Cerebellar nuclear complex (tissue), 1 donor: ENCODE measurements around the gene ZKSCAN7.
"Not testable (repeated sequence)": the region's sequence is repeated elsewhere in the genome, so short reads cannot be mapped to it uniquely, and the experiment has no call there.

Experiments used
- DNase-seq, 2 experiments: peaks; one replicate each; lab custom pipeline; 2025; lab: John Stamatoyannopoulos, UW

The ZKSCAN7 gene

DNA sequence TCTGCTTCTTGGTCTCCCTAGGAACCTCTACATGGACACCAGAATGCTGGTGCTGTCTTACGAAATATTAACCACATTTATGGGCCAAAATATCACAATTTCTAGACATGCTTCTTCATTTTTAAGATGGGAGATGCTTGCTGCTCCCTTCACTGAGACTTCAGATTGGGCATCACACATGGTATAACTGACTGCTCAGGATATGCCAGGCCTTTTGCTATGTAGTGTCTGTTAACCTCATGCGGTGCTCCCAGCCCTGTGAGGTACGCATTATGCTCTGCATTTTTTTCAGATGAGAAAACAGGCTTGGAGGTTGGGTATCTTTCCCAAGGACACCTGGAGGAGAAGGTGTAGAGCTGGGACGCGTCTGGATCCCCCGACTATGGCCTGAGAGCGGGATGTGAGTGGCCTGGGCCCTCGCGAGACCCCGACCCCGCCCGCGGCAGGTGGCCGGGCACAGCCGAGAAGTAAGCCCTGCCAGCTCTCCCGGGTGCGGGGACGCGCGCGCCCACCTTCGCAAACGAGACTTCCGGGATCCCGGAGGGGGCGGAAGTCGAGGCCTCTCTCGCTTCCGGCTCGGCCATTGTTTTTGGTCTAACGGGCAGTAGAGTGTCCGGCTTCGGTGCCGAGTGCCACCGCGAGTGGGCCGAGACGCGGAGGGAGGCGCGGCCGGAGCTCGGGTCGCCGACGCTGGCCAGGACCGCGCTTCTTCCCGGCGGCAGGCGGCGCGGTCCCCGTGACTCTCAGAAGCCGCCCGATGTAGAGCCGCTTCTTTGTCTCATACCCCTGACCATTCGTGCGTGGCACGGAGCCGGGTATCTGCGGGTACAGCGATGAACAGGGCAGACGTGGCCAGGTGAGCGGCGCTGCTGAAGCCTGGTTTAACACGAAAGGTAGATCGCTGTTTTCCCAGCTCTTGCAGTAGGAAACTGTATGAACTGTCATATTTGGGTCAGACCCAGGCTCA lies at the start of gene ZKSCAN7:
ZKSCAN7 (plus strand) TSS at position 568 of the 967 bp plus-strand sequence. CDS start 1,855 bp downstream, outside the sequence.
- peak; percentile 17 to 28 for DNase-seq

DNA sequence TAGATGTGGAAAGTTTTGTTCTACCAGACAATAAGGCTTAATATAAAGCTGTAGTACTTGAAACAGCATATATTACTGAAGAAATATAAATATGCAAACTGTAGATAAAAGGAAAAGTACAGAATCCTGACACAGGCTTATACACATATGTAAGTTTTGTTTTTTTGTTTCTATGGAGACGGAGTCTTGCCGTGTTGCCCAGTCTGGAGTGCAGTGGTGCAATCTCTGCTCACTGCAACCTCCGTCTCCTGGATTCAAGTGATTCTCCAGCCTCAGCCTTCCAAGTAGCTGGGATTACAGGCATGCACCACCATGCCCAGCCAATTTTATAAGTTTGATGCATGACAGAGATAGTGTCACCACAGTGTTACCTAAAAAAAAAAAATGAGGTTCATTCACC lies 48.4 kb upstream of the ZKSCAN7 start:
- no peak for DNase-seq

DNA sequence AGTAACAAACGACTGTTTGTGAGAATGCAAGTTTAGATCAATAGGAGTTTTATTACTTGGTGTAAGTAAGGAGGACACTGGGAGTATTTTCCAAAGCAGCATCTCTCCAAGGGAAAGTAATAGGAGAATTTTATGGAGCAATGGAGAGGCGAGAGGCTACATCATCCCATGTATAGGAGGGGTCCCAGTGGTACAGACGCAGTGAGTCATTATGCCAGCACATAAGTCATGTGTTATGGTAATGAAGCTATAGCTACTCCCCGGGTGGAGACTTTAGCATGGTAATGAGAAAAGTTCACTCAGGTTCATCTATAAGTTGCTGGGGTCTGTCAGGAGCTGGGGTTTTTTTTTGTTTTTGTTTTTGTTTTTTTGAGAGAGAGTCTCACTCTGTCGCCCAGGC lies 48.0 kb upstream of the ZKSCAN7 start:
- DNase-seq = no peak

DNA sequence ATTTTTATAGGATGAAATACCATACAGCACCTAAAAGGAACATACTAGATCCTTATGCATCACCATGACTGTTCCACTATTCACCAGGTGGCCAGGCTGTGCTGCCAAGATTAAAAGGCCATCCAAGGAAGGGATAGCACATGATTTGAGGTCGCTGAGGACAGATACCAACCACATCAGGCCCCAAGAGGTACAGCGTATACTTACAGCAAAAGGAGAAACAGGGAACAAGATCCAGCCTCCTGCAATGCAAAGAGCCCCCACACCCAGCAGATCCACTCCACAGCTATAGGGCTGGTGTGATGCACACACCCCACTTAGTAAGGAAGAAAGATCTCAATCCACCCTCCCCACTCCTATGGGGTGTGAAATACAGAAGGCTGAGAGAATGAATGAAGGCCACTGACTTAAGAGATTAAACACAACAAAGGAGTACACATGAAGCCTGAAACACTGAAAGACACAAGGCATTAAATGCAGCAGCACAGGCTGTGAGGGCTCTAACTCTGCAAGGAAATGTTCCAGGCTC lies 45.5 kb upstream of the ZKSCAN7 start:
- DNase-seq = no peak

- DNase-seq = no peak
Measured at GRCh38 chr3:44510000-44510368, 45.0 kb upstream of the ZKSCAN7 start.

- no peak for DNase-seq
Measured at GRCh38 chr3:44511238-44511566, 43.8 kb upstream of the ZKSCAN7 start.

DNA sequence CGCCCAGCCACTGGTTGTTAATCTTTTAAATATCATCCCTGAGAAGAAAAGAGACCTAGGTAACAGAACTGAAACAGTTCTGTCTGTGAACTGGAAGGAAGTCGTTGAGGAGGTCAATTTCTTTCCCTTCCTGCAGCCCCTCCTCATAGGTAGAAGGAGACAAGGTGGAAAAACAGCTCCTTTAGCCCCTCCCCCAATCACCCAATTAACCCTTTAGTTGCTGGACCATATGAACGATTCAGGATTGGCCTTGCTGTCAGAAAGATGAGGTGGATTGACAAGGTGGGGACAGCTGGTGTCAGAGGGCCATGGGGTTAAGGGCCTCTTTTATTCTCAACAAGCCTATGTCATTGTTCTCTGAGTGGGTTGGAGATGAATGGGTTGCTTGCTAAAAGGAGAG lies 41.5 kb upstream of the ZKSCAN7 start:
- no peak for DNase-seq

GRCh38 chr3:44516230-44516629 lies 38.8 kb upstream of the ZKSCAN7 start:
- no peak for DNase-seq

- no peak for DNase-seq
Measured at GRCh38 chr3:44518782-44519156, 36.2 kb upstream of the ZKSCAN7 start.

DNA sequence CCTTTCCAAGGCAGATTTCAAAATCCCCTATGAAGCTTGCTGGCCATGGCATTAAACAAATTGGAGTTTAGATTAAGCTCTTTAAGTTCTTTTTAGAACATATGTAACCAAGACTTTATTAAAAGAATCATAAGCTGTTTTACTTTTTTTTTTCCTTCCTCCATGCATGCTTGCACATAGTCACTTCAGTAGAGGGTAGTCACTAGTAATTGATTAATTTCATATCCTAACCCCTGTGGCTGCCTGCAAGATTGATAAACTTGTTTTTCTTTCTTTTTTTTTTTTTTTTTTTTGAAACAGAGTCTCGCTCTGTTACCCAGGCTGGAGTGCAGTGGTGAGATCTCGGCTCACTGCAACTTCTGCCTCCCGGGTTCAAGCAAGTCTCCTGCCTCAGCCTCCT lies 33.3 kb upstream of the ZKSCAN7 start:
- no peak for DNase-seq

DNA sequence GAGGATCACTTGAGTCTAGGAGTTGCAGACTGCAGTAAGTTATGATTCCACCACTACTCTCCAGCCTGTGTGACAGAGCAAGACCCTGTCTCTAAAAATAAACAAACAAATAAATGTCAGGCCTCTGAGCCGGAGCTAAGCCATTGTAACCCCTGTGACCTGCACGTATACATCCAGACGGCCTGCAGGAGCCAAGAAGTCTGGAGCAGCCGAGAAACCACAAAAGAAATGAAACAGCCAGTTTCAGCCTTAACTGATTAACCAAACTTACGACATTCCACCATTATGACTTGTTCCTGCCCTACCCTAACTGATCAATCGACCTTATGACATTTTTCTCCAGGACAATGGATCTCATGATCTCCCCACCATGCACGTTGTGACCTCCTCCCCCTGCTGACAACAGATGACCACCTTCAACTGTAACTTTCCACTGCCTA lies 32.5 kb upstream of the ZKSCAN7 start:
- no peak for DNase-seq

- DNase-seq = no peak
Measured at GRCh38 chr3:44525060-44525459, 29.9 kb upstream of the ZKSCAN7 start.

DNA sequence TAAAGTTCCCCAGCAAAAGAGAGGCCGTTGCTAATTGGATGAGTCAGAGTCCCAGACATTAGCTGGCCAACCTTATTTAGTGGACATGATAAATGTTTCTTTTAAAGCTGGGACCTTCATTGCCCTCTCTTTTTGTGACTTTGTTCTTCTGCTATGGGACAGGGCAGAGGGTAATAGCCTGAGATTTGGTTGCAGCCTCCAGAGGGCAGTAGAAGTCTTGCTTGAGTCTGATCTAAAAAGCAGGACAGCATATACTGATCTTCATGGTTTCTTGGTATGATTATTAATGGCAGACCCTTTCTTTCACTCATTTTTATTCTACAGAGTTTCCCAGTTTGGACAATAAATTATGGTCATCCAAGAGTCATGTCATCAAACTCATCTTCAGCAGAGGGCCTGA lies 25.1 kb upstream of the ZKSCAN7 start:
- DNase-seq = no peak

DNA sequence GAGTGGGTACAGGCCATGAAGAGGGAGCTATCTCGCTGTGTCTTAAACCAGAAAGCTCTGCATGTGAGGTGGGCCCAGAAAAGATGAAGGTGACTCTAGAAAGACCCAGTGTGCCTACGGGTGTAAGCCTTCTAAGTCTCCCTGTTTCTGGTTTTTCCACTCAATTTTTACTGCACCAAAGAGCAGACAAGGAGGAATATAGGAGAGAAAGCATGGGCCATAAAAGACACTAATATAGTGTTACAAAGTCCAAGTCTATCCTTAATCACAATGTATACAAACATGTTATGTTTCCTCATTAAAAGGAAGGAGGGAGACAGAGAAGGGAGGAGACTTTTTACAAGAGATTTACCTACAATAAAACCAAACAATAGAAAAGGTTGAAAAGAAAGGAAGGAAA lies 24.1 kb upstream of the ZKSCAN7 start:
- DNase-seq = no peak

DNA sequence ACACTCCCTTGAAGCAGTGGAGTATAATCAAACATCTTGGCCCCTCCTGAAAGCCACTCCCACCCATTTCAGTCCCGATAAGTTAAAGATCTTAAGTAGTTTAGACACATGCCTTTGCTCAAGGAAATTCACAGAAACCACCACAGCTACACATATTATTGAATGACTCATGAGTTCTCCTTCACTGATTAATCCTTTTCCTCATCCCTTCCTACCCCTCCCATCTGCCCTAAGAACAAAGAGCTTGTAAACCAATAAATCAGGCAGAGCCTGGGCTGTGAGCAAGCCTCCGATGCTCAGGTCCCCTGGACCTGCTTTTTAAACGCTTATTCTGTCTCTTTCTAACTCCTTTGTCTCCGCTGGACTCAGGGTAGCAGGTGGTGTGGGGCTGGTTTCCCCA lies 20.3 kb upstream of the ZKSCAN7 start:
- not testable (repeated sequence) for DNase-seq

GRCh38 chr3:44535364-44535763 lies 19.6 kb upstream of the ZKSCAN7 start:
- DNase-seq = no peak

GRCh38 chr3:44544811-44545210 lies 10.2 kb upstream of the ZKSCAN7 start:
- DNase-seq = not testable (repeated sequence)

DNA sequence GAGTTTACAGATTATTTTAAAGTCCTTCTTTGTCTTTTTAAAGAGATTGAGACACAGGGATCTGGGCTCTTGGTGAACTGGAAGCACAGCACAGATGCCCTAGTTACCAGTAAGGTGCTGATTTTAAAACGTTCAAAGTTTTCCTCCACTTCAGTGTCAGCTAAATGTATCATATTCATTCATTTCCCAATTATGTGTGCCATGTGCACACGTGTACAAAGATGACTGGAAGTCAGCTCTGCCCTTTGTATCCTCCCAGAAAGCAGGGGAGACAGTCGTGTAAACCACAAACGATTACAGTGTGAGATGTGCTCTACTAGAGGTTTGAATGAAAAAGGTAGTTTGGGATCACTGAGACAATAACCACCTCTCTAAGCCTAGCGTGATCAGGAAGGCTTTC lies 730 bp downstream of the ZKSCAN7 start:
- no peak for DNase-seq

DNA sequence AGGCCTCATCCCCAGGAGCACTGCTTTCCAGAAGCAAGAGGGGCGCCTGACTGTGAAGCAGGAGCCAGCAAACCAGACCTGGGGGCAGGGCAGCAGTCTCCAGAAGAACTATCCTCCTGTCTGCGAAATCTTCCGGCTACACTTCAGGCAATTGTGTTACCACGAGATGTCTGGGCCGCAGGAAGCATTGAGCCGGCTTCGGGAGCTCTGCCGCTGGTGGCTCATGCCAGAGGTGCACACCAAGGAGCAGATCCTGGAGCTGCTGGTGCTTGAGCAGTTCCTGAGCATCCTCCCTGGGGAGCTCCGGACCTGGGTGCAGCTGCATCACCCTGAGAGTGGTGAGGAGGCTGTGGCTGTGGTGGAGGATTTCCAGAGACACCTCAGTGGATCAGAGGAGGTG lies 2.1 kb downstream of the ZKSCAN7 start:
- no peak for DNase-seq

DNA sequence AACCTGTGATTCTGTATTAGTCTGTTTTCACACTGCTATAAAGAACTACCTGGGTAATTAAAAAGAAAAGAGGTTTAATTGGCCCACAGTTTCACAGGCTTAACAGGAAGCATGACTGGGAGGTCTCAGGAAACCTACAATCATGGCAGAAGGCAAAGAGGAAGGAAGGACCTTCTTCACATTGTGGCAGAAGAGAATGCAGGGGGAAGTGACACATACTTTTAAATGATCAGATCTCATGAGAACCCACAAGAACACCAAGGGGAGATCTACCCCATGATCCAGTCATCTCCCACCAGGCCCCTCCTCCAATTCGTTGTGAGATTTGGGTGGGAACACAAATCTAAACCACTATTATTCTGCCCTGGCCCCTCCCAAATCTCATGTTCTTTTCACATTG lies 6.1 kb downstream of the ZKSCAN7 start:
- no peak for DNase-seq

DNA sequence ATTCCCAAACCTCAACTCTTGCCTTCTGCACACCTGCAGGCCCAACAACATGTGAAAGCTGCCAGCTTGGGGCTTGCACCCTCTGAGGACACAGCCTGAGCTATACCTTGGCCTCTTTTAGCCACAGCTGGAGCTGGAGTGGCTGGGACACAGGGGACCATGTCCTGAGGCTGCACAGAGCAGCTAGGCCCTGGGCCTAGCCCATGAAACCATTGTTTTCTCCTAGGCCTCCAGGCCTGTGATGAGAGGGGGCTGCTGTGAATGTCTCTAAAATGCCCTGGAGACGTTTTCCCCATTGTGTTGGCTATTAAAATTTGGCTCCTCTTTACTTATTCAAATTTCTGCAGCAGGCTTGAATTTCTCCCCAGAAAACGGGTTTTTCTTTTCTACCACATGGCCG lies 7.2 kb downstream of the ZKSCAN7 start:
- DNase-seq = no peak

GRCh38 chr3:44568561-44568960 lies 13.6 kb downstream of the ZKSCAN7 start:
- no peak for DNase-seq

DNA sequence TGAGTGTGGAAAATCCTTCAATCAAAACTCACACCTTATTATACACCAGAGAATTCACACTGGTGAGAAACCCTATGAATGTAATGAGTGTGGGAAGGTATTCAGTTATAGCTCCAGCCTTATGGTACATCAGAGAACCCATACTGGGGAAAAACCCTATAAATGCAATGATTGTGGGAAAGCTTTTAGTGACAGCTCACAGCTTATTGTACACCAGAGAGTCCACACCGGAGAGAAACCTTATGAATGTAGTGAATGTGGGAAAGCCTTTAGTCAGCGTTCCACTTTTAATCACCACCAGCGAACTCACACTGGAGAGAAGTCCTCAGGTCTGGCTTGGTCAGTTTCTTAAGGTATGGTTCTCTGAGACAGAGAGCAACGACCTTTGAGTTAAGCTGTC lies 16.0 kb downstream of the ZKSCAN7 start:
- no peak for DNase-seq

DNA sequence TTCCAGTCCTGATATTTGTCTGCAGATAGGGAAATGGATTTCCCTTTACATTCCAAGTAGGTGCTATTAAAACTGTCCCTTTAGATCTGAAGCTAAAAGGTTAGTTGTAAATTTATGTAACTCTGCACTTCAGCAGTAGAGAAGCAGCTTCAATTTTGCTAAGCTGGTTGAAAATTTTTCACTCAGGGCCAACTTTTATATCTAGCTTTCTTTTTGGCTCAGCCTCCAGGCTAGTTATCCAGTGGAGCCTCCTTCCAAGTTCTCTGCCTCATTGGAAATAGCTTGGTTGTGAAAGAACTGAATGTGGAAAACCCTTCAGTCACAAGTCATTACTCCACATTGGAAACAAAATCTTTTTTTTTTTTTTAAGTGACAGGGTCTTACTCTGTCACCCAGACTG lies 21.6 kb downstream of the ZKSCAN7 start:
- no peak for DNase-seq
